NOMO-1 treated with dmso at 0.1 percent for 144 hours (cell line): ENCODE data around the gene CEP72.
"Not testable (repeated sequence)": the region's sequence is repeated elsewhere in the genome, so short reads cannot be mapped to it uniquely, and the experiment has no call there.

ENCODE experiments used
- DNase-seq: peaks from one replicate; lab custom pipeline; 2025; ENCODE audit not compliant: unreplicated experiment; lab: John Stamatoyannopoulos, UW

Gene CEP72, protein sequence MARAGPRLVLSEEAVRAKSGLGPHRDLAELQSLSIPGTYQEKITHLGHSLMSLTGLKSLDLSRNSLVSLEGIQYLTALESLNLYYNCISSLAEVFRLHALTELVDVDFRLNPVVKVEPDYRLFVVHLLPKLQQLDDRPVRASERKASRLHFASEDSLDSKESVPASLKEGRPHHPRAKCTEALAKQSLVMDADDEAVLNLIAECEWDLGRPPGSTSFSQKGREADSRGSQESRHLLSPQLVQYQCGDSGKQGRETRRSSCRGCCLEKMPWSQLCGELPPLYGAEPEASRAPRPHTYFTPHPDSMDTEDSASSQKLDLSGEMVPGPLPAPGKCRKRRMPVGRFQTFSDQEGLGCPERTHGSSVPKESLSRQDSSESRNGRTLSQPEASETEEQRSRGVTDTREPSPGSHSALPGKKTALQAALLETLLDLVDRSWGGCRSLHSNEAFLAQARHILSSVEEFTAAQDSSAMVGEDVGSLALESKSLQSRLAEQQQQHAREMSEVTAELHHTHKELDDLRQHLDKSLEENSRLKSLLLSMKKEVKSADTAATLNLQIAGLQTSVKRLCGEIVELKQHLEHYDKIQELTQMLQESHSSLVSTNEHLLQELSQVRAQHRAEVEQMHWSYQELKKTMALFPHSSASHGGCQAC

DNA sequence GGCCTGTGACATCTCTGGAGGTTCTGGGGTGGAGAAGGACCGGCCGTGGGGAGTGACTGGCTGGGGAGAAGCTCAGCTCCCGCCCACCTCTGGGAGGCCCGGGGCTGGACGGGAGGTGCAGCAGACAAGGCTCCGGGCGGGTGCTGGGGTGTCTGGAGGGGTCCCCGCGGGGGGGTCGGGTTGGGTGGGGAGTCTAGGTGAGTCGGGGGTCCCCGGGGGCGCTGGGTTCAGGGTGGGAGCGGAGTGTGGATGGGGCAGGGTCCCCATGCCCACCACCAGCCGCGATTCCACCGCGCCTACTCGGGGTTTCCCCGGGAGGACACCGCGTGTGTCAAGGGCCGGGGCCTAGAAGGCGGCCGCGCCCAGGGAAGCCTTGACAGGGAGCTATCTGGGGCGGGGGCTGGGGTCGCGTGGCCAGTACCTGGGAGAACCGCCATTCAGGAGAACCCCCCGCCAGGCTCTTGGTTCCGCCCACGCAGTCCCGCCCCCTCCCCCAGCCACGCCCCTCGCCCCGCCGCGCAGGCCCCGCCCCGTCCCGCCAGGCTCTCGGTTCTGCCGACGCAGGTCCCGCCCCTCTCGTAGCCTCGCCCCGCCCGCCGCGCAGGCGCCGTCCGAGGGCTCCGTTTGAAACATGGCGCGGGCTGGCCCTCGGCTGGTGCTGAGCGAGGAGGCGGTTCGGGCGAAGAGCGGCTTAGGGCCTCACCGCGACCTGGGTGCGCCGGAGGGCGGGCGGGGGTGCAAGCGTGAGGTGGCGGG is at the start of gene CEP72:
CEP72 (plus strand) TSS at position 610 of the 756 bp plus-strand sequence; CDS start at position 632, 22 bp downstream.
- DNase-seq = peak; percentile 94

DNA sequence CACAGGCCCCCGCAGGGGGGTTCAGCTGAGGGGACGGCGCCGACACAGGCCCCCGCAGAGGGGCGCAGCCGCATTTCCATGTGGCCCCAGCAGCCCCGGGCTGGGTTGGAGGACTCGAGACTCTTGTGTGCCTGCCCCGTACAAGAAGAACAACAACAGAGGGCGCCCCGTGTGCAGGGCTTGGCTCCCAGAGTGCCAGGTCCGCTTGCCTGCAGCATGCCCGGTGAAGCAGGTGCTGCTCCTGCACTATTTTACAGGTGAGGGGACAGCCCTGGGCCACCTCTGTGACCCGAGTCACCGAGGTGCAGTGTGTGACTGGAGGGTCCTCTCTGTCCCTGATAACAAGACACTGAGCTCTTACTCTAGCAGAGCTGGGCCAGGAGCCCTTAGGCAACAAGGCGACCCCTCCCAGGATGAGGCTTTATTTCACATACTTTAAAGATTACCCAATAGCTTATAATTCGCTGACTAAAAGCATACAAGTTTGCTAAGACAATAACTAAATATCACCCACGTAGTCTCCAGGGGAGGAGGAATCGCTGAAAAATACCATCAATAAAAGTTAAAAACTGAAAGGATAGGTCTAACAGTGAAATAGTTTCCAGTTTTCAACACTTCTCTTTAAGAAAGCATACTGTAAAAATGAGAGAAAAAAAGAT is 46.2 kb upstream of the CEP72 start:
- DNase-seq = no peak

DNA sequence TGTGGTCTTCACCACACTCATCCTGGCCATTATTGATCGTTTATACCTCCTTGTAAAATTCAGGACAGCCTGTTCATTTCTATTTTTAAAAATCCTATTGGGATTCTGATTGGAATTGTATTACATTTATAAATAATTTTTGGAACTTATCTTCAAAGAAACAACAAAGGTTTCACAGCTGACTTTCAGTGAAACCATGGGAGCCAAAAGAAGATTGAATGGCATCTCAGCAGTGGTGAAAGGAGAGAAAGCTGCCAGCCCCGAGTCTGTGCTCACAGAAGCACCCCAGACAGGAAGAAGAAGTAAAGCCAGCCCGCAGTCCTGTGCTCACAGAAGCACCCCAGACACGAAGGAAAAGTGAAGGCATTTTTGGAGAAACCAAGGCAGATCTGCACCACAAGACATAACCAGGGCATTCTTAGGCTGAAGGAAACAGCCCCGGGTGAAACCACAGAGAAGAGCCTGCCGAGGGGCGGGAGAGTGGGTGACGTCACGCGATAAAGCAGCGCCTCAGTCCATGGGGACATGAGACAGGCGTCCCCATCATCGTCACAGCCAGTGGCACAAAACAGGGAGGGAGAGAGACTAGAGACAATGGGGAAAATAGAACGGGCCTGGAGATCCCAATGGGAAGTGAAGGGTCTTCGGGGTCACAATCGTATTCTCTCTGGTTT is 45.4 kb upstream of the CEP72 start:
- no peak for DNase-seq

DNA sequence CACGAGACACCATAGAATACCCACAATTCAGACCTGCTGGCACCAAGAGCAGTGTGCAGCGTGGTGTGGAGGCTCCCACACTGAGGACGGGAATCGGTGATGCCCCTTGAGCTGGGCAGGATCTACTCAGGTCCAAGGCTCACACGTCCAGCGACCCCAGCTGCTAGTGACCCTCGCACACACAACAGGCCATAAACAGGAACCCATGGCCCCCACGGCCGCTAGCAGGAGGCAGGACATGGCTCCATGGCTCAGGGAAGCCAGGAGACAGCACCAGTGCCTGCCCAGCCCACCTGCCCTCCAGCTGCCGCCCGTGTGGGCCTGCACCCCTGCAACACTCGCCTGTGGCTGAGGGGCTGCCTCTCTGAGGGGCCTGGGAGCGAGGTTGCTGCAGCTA is 44.5 kb upstream of the CEP72 start:
- DNase-seq = no peak

DNA sequence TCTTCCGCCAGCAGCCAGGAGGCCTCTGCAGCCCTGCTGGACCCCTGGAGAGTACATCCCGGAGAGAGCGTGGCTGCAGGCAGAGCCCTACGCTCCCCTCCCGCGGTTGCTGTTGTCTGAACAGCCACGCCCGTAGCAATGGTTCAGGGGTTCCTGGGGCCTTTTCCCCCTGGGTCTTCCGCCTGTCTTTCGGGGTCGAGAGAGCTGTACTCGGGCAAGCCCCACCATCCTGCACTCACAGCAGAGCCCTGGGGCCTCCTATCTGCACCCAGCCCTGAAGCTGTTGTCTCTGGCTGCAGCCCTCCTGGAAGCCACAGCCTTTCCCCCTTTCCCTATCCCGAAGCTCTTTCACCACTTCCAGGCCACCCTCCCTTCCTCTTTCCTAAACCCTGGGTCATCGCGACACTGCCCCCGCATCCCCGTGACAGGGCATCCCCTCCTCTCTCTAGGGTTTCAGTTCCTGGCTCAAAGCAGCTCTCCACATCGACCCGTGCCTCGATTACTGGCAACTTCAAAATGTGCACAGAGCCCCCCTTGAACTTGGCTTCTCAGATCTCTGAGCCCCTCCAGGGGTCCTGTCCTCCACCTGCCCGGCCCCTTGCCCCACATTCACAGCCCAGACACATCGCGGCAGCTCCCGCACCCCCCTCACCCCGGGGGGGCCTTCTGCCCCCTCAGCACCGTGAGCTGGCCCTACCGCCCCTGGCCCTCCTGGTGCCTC is 43.9 kb upstream of the CEP72 start:
- no peak for DNase-seq

DNA sequence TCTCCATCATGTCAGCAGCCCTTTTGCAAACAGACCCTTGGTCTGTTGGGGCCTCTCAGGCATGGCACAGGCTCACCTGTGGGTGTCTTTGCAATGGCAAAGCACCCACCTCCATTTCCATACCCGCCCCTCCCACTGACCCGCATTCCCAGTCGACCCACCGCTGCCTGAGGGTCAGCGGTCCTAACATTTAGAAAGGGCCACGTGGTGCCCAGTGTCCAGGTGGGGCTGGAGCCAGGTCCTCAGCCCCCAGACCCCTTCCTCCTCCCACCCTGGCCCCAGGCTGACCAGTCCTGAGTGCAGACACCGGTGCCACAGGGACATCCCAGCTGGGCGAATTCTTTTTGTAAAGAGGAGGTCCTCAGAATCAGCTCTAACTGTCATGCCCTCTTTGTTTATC is 43.3 kb upstream of the CEP72 start:
- DNase-seq = no peak

DNA sequence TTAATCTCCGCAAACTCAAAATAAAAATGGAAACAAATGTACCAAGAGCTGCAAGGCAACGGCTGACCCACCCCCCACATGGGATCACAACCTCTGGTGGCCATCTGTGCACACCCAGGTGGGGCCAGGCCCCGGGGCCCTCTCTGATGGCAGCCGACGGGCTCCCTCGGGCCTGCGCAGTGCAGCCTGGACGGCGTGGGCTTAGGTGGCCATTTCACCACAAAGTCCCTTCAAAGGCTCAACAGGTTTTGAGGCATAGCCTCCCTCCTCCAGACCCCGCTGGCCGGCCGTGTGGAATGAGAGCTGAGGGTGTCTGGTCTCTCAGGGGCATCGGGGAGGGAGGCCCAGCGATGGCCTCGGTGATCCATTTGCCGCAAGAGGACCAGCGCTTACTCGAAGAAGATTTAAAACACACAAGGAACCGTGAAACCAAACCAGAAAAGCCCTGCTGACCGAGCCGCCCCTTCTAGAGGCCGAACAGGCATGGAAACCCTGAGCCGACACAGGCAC is 42.7 kb upstream of the CEP72 start:
- DNase-seq = no peak

DNA sequence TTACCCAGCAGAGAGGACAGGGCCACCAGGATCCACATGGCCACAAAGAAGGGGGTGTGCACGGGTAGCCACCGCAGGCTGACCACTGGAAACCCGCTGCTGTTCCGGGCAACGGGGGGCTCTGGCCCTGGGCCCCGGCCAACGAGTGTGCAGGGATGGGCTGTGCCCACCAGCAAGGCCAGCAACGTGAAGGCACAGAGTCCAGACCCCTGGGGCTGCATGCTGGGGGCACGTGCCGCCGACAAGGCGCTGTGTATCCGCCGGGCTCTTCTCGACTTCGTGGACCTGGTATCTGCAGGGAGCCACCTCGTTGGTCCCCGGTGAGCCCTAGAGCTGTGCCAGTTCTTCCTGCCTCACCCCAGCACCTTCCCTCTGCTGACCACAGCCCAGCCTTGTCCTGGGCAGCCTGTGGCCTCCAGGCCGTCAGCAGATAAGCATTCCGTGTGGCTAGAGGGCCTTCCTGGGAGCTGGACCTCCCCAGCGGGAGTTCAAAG is 42.2 kb upstream of the CEP72 start:
- DNase-seq = no peak

DNA sequence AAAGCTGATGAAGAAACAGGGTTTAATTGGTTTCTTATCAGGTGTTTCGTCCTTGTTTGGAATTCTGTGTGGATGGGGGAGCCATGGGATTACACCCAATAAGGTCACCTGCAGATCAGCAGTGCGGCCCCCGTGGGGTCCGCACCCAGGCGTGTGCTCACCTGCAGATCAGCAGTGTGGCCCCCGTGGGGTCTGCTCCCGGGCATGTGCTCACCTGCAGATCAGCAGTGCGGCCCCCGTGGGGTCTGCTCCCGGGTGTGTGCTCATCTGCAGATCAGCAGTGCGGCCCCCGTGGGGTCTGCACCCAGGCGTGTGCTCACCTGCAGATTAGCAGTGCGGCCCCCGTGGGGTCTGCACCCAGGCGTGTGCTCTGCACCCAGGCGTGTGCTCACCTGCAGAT is 41.7 kb upstream of the CEP72 start:
- no peak for DNase-seq

DNA sequence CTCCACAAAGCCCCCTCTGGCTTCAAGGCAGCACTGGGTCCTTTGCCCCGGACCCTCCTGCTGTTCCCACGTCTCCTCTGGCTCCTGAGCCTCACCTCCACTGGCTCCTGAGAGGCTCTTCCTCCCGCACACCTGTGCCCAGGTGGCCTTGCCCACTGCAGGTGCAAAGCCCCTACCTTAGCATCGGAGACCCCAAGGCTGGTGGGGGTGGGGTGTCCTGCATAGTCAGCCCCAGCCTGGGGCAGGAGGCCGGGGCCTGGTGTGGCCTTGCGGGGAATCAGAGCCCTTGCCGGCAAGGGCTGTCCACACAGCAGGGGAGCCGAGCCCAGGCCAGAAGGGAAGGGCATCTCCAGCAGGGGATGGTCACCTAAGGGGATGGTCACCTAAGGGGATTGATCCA is 41.3 kb upstream of the CEP72 start:
- DNase-seq = no peak

DNA sequence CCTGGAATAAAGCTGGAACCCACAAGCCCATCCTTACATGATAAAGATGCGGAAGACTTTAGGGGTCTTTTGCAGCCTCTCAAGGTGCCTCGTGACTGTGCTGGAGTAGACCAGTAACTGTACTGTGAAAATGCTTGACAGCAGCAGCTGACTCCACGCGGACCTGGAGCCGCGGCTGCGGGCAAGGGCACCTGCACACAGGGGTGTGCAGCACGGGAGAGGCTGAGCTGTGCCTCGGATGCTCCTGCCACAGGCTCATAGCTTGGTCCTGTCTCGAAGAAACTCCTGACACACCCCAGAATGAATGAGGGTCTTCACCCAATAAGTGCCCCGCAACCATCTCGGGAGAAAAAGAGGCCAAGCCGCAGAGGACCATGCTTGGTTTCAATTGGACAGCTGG is 40.3 kb upstream of the CEP72 start:
- no peak for DNase-seq

DNA sequence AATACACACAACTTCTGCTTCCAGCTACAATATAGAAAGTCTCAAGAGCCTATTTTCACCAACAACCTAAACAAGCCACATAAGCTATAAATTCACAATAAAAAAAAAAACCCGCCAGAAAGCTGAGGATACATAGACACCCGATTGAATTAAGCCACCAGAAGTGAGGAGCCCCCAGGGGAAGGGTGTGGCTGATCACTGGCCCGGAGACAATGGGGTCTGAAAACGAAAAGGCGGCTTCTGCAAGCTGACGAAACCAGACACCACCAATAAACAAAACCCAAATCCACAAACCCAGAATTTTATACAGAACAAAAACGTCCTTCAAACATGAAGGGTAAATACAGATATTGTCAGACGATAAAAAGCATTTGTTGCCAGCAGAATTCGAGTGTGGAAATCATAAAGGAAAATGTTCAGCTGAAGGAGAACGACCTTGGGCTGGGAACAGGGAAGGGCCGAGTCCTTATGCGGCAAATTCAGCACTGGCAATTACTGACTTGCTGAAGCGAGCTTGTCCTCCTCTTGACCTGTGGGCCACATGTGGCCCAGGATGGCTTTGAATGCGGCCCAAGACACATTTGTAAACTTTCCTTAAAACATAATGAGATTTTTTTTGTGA is 39.6 kb upstream of the CEP72 start:
- no peak for DNase-seq

DNA sequence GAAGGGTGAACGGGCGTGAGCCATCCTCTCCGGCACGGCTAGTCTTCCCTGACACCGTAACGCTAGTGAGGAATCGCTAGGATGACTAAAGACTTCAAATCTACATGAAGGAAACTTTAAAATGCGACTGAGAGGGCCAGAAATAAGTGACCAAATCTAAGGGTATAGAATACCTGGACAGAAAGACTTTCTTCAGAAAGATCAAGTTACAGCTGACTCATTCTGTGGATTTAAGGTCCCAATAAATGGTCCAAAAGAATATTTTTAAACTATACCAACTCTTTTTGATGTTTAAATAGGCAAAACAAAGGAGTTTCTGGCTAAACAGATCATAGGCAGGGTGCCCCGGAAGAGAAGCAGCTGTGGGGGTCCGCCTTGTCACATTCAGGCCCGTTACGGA is 38.9 kb upstream of the CEP72 start:
- no peak for DNase-seq

DNA sequence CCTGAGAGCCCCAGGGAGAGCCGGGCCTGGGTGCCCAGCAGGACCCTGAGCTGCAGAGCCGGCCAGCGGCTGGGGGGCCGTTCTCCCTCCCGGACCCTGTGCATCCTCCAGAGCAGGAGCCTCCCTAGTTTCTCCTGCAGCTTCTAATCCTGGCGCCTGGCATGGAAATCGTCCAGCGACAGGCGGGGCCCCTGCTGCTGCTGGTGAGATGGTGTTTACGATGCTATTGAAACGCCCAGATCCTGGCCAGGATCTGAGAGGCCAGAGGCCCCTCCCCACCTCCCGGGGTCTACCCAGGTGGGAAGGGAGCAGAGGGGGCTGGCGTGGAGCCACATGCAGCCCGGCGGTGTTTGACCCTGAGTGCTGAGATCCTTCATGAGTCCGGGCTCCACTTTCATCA is 38.2 kb upstream of the CEP72 start:
- DNase-seq = no peak

DNA sequence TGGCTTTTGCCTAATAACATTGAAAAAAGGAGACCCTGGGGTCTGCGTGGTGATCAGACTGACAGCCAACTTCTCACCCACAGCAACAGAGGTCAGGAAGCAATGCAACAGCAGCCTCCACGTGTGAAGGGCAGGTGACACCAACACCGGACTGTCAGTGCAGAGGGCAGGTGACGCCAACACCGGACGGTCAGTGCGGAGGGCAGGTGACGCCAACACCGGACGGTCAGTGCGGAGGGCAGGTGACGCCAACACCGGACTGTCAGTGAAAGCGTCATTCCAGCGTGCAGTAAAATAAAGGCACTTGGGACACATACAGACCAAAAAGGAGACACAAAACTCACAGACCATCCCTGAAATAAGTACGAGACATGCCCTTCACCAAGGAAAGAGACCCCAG is 37.2 kb upstream of the CEP72 start:
- no peak for DNase-seq

DNA sequence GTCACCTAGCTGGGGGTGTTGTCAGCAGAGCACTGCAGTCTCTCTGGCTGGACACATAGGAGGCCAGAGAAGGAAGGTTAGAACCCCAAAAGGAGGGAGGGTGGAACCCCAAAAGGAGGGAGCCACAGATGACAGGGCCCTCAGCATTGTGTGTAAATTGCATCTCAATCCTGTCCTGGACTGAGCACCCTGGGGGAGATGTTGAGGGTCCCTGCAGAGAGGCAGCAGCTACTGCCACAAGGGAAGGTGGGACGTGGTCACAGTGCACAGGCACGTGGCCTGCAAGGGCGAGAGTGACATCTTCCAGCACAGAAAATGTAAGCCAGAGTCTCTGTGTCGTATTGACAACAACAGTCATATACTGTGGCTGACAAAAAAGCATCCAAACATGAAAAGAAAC is 36.5 kb upstream of the CEP72 start:
- no peak for DNase-seq

DNA sequence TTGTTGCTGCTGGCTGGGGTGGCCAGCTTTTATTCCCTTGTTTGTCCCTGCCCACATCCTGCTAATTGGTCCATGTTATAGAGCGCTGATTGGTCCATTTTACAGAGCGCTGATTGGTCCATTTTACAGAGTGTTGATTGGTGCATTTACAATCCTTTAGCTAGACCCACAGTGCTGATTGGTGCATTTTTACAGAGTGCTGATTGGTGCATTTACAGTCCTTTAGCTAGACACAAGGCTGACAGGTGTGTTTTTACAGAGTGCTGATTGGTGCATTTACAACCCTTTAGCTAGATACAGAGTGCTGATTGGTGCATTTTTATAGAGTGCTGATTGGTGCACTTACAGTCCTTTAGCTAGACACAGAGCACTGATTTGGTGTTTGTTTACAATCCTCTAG is 34.9 kb upstream of the CEP72 start:
- not testable (repeated sequence) for DNase-seq

DNA sequence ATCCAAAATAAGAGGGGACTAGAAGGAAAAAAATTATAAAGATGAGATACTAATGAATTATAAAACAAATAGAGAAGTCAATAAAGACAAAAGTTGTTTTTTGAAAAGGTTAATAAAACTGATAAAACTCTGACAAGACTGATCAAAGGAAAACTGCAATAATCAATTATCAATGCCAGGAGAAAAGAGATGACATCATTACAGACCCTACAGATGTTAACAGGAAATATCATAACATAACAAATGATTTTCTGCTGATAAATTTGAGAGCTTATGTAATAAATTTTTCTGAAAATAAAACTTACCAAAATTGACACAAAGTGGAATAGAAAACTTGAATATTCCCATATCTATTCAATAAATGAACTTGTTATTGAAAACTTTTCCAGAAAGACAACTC is 34.3 kb upstream of the CEP72 start:
- no peak for DNase-seq

DNA sequence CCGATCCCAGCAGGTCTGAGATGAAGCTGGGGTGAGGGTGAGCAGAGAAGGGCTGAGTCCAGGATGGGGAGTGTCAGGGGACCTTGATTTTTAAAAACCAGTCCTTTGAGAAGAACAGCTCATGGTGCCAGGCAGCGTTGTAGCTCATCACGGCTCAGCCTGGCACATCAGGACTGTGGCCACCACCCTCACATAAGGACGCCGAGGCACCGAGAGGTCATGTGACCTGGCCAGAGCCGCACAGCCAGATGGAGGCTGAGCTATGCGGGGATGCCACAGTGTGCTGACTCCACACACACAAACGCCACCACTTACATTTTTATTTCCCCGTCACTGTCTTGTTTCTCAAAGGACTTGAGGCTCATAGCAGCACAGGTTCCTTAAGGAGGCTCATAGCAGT is 32.9 kb upstream of the CEP72 start:
- no peak for DNase-seq
